ENCODE results near the gene TENT4B. TPM values are rescaled to one million over a fixed set of nuclear protein-coding genes. Genes with fewer than 3 reads are reported as not detected.

The TENT4B gene
- total RNA-seq, 2 experiments from 2014 or later: 21.4 TPM

DNA sequence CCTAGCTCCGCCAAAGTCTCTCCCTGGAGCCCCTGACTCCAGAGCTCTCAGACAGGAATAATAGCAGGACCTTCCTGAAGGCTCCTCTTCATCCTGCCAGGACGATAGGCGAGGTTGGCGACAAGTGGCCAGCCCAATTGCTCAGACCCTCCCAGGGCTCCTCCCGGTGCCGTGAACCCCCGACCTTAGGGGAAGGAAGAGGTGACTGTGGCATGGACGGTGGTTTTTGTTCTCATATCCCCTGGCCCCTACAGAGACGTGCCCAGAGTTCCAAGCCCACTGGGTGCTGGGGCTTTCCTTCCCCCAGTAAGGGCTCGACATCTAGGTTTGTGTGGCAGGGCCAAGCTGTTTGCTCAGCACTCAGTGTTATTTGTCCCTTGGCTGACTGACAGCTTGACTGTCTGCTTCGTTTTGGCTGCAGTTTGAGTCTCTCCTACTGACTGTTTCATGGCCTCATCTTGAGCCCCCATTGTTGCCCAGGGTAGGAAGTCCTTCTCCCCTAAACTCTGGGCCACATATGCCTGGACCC is 108.7 kb downstream of the TENT4B start:
- CTCF ChIA-PET: interaction anchor here (0.8 to 1.5 kb wide), 2 partner anchors 16 to 92 kb away, joined by 4 to 5 read pairs; no protein-coding TSS in a partner anchor
- POLR2A ChIA-PET: interaction anchor here (0.6 to 0.7 kb wide), 2 partner anchors 16 to 30 kb away, joined by 3 to 4 read pairs; no protein-coding TSS in a partner anchor

DNA sequence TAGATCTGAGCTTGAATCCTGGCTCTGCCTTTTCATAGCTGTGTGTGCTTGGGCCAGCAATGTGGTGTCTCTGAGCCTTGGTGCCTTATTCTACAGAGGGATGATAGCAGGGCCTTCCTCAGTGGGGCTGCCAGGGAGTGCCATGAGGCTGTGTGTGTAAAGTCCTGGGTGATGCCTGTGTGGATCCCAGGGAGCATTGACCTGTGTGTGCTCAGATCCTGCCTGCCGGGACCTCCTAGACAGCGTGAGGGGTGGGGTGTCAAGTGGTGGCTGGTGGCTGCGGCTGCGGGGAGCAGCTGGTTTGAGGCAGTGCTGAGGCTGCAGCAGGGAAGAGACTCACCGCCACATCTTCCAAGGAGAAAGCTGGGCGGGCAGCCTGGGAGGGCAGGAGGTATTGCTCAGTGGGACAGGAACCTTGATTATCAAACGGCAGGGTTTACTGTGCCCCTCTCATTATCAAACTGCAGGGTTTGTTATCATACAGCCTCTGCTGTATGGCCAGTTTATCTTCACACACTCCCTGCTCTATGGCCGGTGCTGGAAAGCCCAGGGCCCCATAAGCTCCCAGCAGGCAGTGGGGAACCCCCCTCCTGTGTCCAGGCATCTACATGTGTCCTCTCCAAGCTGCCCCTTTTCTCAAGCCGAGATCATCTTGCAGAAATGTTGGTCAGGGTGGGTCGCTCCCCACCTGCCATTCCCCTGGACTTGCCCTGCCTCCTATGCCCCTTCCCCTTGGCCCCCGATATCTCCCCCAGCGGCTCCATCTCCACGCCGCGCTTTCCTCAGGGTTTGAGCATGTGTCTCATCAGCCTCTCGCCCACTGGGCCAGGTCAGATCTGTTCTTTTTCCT is 110.2 kb downstream of the TENT4B start:
- POLR2A ChIA-PET: interaction anchor here (5.0 kb wide), 1 partner anchor 11 kb away, joined by 36 read pairs; no protein-coding TSS in a partner anchor

DNA sequence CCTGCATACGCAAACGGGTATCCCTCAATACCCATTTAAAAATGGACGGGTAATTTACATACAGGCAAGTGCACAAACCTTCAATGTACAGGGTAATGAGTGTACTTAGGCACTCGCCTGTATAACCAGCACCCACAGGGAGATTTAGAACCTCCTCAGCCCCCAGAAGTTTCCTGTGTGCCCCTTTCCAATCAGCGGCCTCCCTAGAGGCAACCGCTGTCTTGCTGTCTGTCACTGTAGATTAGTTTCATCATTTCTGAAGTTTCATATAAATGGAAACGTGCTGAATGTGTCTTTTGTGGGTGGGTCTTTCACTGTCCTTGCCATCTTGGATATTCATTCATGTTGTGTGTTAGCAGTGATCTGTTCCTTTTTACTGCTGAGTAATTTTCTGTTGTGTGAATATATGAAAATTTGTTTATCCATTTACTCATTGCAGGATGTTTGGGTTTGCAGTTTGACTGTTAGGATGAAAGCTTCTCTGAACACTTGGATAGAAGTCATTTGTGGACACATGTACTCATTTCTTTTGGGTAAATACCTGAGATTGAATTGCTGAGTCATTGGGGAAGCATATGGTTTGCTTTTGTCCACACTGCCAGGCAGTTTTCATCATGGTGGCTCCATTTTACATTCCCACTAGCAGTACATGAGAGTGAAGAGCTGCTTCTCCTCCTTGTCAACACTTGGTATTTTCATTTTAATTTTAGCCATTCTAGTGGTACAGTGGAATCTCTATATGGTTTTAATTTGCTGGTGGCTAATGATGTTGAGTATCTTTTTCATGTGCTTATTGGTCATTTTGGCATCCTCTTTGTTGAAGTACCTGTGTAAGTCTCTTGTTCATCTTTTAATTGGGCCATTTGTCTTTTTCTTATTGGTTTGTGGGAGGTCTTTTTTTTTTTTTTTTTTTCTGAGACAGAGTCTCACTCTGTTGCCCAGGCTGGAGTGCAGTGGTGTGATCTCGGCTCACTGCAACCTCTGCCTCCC is 111.1 kb downstream of the TENT4B start:
- ChIA-PET CTCF (interaction anchor here (1.0 to 2.2 kb wide), 3 partner anchors 11 to 19 kb away, joined by 3 to 13 read pairs (median 4); no protein-coding TSS in a partner anchor), POLR2A (interaction anchor here (0.8 to 5.0 kb wide), 3 partner anchors 10 to 17 kb away, joined by 3 to 36 read pairs (median 5); no protein-coding TSS in a partner anchor)

More for the DNA sequence above, 110.2 kb downstream of the TENT4B start:
- CTCF ChIA-PET: interaction anchor here (2.2 kb wide), 1 partner anchor 12 kb away, joined by 13 read pairs; no protein-coding TSS in a partner anchor

DNA sequence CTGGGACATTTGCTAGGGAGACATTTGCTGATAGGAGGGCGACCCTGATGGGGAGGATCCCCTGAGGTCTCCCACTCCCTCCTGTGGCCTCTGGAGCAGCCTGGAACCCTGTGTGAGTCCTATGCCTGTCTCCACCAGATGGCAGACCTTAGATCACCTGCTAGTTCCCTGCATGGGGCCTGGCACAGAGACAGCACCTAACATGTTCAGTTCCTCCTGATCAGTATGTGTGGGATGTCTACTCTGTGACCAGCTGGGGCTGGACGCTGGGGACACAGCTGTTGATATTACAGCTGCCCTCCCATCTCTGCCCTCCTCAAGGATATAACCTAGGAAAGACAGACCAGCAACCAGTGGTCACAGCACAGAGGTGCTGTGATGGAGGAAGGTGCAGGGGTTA is 112.2 kb downstream of the TENT4B start:
- ChIA-PET CTCF (interaction anchor here (1.0 to 1.6 kb wide), 5 partner anchors 9 to 54 kb away, joined by 3 to 6 read pairs (median 3); no protein-coding TSS in a partner anchor), POLR2A (interaction anchor here (0.6 to 5.0 kb wide), 3 partner anchors 9 to 63 kb away, joined by 4 to 36 read pairs (median 4); no protein-coding TSS in a partner anchor)

DNA sequence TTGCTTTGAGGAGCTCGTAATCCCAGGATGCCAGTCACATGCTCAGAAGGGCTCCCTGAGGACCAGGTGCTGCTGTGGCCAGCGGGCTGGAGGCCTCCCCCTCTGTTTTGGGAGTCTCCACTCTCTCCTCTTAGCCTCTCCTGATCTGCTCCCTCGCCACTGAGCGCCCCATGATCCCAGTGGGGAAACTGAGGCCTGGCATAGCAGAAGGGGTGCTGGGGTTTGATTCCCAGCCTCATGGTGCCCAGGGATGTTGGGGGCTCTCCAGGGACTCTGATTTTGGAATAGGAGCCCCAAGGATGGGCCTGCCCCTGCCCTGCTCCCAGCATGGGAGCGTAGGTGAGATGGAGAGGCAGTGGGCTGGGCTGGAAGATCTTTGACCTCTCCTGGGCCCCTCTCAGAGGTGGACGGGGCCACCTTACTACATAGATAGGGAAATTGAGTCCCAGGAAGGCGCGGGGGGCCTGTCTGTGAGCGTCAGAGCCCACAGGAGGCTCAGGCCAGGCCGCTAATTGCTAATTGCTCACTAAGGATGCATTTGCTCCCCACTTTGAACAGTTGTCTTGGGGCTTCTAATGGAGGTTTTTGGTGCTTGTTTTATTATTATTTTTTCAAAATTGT is 112.7 kb downstream of the TENT4B start:
- CTCF ChIA-PET: interaction anchor here (0.9 to 1.6 kb wide), 7 partner anchors 8 to 55 kb away, joined by 3 to 6 read pairs (median 3); no protein-coding TSS in a partner anchor
- POLR2A ChIA-PET: interaction anchor here (0.6 to 5.0 kb wide), 6 partner anchors 8 to 64 kb away, joined by 3 to 36 read pairs (median 4); no protein-coding TSS in a partner anchor

DNA sequence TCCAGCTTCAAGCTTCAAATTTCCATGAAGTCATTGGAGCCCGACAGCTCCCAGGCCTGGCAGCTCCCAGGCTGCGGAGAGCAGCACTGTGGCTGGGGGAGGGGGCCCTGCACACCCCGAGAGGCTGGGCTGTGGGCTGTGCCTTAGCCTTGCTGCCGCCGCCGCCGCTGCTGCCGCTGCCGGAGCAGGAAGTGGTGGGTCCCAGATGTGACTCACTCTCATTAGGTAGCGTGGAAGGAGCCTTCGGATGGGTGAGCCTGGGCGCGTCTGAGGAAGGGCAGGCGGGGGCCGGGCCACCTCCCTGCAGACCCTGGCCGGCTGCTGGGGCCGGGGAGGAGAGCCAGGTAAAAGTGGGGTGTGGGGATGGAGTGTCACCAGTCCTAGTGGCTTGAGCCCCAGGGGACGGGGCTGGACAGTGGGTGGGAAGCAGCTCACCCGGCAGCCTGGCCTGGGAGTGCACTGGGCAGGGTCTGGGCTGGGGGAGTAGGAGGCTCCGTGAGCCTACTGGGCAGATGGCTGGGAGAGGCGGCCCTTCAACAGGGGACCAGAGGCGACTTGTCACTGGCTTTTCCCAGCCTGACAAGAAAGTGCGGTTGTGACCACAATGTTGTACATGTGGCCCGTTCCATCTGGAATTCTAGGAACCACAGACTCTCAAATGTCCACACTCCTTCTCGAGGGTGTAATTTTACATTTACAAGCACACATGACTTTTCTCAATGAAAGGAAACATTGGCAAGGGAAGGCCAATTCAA is 113.4 kb downstream of the TENT4B start, which contains the start of gene ADCY7:
Gene ADCY7 (plus strand): TSS at position 215 of the 755 bp plus-strand sequence. CDS start 21,629 bp downstream, outside the sequence.
- ChIA-PET POLR2A (interaction anchor here (0.6 to 5.0 kb wide), 5 partner anchors 7 to 21 kb away, joined by 3 to 36 read pairs (median 4); no protein-coding TSS in a partner anchor), CTCF (interaction anchor here (0.9 to 1.6 kb wide), 6 partner anchors 8 to 56 kb away, joined by 3 to 6 read pairs (median 3); no protein-coding TSS in a partner anchor)

DNA sequence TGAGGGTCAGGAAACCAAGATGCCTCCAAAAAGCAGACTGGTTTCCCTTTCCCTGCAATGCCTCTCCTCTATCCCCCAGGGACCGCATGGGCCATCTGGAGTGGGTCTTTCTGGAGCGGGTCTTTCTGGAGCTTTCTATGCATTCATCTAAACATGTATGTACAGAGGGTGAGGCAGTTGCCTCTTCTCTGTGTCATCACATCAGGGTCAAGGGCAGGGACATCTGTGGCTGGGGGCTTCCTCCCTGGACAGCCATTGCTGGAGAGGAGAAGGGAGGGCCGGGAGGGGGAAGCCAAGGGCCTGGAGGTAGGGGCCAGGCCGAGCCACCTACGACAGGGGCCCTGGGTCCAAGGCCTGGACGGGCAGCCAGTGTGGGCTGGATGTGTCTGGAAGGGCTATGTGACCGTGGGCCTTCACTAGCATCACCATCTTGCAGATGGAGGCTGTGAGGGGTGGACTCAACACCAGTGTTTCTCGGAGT is 114.1 kb downstream of the TENT4B start:
- CTCF ChIA-PET: interaction anchor here (1.5 kb wide), 1 partner anchor 55 kb away, joined by 3 read pairs; no protein-coding TSS in a partner anchor
- POLR2A ChIA-PET: interaction anchor here (1.1 to 5.0 kb wide), 3 partner anchors 7 to 14 kb away, joined by 4 to 36 read pairs (median 5); no protein-coding TSS in a partner anchor

DNA sequence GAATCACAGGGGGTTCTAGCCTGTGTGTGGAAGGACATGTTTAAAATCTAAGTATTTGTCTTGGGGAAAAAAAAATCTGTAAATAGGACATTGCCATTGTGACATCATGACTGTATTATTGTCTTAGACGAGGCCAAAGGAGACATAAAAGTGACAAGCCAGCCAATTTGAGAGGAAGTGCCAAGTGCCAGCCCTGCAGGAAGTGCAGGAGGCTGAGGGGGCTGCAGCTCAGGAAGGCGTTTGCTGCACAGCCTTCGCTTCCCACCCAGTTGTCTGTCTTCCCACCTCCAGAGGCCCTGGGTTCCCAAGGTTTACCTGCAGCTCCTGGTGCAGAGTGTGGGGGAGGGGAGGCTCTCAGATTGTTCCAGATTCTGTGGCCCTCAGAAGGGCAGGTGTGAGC is 114.5 kb downstream of the TENT4B start:
- ChIA-PET POLR2A (interaction anchor here (1.1 to 5.0 kb wide), 2 partner anchors 6 to 10 kb away, joined by 5 to 36 read pairs; no protein-coding TSS in a partner anchor), CTCF (interaction anchor here (1.5 kb wide), 1 partner anchor 55 kb away, joined by 3 read pairs; no protein-coding TSS in a partner anchor)

DNA sequence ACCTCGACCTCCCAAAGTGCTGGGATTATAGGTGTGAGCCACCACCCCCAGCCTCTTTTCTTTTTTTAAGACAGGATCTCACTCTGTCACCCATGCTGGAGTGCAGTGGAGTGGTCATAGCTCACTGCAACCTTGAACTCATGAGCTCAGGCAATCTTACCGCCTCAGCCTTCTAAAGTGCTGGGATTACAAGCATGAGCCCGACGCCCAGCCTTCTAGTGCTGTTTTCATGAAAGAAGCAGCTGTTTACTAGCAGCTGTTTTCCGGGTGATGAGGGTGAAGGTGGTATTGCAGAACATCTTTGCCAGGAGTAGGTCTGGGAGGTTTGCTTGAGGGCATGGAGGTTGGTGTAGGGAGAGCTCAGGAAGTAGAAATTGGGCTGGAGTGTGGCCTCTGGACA is 115.2 kb downstream of the TENT4B start:
- POLR2A ChIA-PET: interaction anchor here (0.5 to 1.1 kb wide), 2 partner anchors 9 to 1660 kb away, joined by 3 to 5 read pairs; no protein-coding TSS in a partner anchor
- CTCF ChIA-PET: interaction anchor here (1.5 kb wide), 1 partner anchor 56 kb away, joined by 3 read pairs; no protein-coding TSS in a partner anchor

DNA sequence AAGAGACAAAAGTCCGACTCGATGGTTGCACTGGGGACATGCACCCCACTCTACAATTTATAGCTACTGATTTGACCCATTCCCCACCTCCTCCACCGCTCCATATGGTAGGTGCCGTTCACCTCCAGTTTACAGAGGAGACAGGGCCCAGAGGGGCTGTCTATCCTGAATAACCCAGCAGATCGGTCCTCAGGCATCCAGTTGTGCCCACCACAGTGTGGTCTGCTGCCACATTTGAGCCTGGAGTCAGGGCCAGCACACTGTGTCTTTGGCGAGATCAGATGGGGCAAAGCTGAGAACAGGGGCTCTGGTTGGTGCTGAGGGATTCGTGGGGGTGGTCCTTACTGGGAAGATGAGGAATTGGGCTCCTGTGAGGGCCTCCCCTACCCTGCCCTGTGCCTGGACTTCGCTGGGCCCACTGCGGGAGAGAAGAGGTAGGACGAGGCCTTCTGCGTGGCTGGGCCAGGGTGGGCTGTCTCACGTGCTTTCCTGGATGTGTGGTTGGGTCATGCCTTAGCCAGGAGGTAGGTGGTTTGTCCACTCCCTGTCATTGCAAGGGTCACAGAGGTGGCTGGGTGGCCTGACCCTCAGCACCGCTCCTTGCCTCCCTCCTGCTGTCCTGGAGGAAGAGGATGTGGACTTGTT is 116.1 kb downstream of the TENT4B start:
- POLR2A ChIA-PET: interaction anchor here (0.5 kb wide), 1 partner anchor 1661 kb away, joined by 3 read pairs; no protein-coding TSS in a partner anchor
- CTCF ChIA-PET: no interaction called here

DNA sequence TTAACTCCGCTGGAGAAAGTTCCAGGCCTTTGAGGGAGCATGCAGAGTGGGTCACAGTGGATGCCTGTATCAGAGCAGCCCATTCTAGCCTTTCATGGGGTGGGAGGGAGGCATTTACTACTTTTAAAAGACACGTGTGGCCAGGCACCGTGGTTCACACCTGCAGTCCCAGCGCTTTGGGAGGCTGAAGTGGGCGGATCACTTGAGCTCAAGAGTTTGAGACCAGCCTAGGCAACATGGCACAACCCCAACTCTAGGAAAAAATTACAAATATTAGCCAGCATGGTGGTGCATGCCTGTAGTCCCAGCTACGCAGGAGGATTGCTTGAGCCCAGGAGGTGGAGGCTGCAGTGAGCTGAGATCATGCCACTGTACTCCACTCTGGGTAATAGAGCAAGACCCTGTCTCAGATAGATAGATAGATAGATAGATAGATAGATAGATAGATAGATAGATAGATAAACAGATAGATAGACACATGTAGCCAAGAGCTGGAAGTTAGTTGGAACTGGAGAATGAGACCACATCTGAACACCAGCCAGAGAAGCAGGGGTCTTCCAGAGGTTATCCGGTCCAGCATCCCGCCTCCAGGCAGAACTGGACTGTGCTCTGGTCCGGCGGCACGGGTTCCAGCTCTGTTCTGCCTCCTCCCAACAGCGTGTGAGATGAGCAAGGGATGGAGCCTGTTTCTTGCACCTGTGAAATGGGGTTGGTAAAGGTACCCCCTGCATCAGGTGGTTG is 116.8 kb downstream of the TENT4B start:
- ChIA-PET CTCF (no interaction called here), POLR2A (no interaction called here)

DNA sequence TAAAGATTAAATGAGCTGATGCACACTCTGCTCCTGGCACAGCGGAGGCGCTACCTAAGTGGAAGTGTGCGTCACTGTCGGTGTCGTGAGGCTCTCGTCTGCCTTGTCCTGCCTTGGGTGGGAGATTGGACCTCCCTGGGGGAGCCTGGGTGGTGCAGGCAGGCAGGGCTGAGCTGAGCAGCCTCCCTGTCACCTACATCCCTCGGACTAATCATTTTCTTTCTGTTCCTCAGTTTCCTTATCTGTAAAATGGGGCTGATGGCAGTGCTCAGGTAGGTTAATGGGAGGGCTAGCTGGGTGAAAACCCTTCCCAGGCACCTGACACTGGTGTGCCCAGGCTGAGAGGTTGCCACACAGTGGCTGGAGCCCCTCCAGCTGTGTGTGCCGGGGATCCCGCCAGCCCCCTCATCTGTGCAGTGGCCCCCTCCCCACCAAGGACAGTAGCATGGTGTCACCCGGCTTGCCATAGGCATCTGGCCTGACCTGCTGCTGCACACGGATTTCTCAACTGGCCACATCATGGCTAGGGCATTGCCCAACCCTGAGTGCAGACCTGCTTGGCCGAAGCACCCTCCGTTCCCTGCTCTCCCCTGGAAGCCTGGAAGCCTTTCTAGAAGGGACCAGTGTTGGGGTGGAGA is 117.5 kb downstream of the TENT4B start:
- ChIA-PET CTCF (no interaction called here), POLR2A (interaction anchor here (0.6 kb wide), 1 partner anchor 25 kb away, joined by 4 read pairs; no protein-coding TSS in a partner anchor)

DNA sequence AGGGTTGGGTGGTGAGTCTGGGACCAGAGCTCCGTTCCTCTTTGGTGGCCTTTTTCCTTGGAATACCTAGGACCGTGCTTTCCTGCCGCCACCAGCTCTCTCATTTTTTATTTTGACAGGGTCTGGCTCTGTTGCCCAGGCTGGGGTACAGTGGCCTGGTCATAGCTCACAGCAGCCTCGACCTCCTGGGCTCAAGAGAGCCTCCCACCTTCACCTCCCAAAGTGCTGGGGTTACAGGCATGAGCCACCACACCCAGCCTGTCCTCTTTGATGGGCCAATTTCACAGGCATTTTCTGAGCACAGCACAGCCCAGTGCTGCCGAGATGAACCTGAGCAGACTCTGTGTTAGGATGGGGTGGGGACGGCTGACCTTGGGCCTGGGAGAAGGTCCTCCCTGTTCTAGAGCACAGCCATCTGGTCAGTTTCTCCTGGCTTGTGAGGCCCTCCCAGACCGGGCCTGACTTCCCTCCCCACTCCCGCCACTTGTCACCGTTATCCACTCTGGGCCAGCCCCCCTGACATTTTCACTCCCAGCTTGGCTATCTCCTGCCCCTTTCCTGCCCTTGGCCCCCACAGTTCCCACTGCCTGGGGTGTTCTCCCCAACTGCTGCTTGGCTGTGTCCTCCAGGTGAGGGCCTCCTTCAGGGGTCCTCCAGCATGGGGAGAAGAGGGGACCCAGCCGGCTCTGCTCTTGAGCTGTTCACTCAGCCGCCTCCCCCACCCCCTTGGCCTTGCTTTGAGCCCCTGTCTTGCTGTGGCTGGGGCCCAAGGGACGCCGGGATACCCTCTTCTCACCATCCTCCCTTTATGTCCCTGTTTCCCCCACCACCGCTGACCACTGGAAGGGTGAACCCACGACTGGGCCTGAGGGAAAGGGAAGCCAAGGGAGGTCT is 118.3 kb downstream of the TENT4B start:
- ChIA-PET CTCF (no interaction called here), POLR2A (interaction anchor here (0.6 kb wide), 1 partner anchor 25 kb away, joined by 4 read pairs; no protein-coding TSS in a partner anchor)

DNA sequence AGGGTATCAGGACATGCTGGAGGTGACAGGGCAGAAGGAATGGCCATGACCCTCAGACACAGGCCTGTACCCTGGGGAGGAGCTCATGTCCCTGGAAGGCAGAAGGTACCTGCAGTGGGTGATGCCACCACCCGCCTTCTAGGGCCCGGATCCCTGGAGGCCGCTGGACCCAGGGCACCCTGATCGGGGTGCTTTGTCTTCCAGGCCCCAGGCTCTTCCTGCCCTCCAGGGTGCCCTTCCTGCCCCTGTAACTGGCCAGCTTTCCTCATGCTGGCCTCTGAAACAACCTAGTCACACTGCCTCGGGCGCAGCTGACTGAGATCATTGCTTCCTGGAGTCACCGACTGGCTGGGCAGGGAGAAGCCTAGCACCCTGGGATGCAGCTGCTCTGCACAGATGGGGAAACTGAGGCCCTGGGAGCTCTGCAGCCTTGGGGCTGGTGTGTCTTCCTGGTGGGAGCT is 119.0 kb downstream of the TENT4B start:
- ChIA-PET CTCF (interaction anchor here (1.2 kb wide), 1 partner anchor 59 kb away, joined by 3 read pairs; no protein-coding TSS in a partner anchor), POLR2A (interaction anchor here (4.1 kb wide), 1 partner anchor 7 kb away, joined by 36 read pairs; the partner anchor contains the start of gene ADCY7)

Measured in activated CD8-positive, alpha-beta memory T cell treated with anti-CD3 and anti-CD28 coated beads for 36 hours (primary cell).